ENCODE measurements around the gene CCT4.
"Not testable (repeated sequence)": the region's sequence is repeated elsewhere in the genome, so short reads cannot be mapped to it uniquely, and the experiment has no call there.

Gene CCT4, protein sequence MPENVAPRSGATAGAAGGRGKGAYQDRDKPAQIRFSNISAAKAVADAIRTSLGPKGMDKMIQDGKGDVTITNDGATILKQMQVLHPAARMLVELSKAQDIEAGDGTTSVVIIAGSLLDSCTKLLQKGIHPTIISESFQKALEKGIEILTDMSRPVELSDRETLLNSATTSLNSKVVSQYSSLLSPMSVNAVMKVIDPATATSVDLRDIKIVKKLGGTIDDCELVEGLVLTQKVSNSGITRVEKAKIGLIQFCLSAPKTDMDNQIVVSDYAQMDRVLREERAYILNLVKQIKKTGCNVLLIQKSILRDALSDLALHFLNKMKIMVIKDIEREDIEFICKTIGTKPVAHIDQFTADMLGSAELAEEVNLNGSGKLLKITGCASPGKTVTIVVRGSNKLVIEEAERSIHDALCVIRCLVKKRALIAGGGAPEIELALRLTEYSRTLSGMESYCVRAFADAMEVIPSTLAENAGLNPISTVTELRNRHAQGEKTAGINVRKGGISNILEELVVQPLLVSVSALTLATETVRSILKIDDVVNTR

GRCh38 chr2:61888267-61889055 is at the start of gene CCT4:
TSS of gene CCT4 (minus strand) at chr2:61888656. CDS start at chr2:61888507, 149 bp downstream.
- peak; percentile 88 for DNase-seq (ENCODE audit: low read depth in 2 of 2)

DNA sequence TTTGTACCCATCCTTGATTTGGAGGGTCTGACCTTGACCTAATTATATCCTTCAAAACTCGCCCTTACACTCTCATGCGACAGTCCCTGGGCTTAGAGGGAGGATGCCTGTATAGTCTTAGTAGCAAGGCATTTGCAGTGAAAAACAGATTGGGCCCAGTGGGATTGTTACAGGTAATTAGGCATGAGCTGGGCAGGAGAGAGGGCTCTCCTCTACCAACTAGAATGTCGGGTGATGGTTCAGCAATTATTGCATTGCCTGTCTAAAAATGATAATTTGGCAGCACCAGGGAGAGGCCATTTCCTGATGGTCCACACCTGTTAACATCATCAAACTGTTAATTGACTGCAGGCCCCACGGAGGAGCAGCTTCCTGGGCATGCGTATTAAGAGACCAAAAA is 49.4 kb upstream of the CCT4 start:
- DNase-seq (ENCODE audit: low read depth in 2 of 2): no peak

DNA sequence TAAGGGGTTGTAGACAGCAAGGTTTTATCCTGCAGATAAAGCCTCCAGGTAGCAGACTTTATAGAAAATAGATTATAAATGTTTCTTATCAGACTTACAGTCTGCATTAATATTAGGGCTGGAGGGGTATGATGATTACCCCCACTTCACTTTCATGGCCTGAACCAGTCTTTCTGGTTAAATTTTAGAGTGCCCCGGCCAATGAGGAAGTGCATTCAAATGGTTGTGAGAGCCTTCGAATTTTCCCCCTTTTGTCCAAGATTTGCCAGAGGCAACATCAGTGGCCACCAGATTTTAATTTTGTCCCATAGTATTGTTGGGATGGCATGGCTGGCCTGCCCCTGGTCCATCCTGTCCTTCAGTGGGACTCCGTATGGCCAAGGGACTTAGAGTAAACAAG is 48.6 kb upstream of the CCT4 start:
- no peak for DNase-seq (ENCODE audit: low read depth in 2 of 2)

GRCh38 chr2:61928826-61929461 is 40.5 kb upstream of the CCT4 start:
- no peak for DNase-seq (ENCODE audit: low read depth in 2 of 2)

- DNase-seq (ENCODE audit: low read depth in 2 of 2): no peak
Observed at GRCh38 chr2:61926531-61927477, 38.3 kb upstream of the CCT4 start.

DNA sequence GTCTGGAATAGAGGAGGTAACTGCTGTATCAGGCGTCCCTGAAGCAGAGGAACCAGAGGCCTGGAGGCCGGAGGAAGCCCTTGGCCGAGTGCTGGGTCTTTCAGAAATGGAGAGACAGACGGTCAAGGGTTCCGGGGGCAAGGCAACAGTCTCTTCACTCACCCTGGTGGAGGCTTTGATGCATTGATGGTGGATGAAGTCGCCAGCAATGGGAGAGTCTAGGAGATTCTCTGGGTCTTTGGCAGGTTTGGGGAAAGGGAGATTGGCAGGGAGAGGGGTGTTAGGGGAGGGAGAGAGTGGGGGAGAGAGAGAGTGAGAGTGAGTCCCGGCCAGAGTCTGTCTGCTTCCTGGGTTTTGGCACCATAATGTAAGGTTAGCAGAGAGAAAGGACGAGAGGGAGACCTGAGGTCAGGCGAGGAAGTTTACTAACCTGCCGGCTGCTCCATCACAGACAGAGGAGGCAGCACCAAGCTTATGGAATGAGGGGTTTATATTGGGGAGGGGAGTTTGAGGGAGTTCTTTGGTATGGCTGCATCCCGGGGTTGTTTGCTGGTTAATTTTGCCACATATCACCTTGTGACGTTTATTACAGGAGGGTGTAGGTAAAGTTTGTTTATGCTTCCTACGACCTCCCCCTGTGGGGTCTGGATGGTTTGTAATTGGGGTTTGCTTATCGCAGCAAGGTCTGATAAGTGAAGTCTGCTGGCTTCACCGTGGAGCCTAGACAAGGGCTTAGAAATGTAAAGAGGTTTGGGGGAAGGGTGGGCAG is 36.6 kb upstream of the CCT4 start:
- no peak for DNase-seq (ENCODE audit: low read depth in 2 of 2)

- no peak for DNase-seq (ENCODE audit: low read depth in 2 of 2)
Observed at GRCh38 chr2:61922714-61923113, 34.3 kb upstream of the CCT4 start.

DNA sequence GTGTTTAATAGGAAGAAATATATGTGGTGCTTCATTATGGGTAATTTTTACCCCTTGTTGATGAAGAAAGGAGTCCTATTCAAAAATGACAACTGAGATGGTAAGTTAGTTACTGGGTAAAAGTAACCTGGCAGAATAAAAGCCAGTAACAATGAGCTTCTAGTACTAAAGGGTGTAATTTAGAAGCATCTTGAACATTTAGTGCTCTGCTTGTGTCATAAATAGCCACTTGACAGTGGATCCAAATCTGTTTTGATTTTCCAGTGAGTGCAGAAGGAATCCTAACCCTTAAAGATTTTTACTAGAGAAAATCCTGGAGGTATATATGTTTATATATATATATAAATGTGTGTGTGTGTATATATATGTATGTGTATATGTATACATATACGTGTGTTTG is 32.1 kb upstream of the CCT4 start:
- DNase-seq (ENCODE audit: low read depth in 2 of 2): no peak

DNA sequence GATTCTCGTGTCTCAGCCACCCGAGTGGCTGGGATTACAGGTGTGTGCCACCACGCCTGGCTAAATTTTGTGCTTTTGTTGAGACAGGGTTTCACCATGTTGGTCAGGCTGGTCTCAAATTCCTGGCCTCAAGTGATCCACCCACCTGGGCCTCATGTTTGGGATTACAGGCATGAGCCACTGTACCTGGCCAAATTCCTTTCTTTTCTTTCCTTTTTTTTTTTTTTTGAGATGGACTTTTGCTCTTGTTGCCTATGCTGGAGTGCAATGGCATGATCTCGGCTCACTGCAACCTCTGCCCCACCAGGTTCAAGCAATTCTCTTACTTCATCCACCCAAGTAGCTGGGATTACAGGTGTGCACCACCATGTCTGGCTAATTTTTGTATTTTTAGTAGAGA is 26.3 kb upstream of the CCT4 start:
- DNase-seq (ENCODE audit: low read depth in 2 of 2): not testable (repeated sequence)

GRCh38 chr2:61911510-61911909 is 23.1 kb upstream of the CCT4 start:
- DNase-seq (ENCODE audit: low read depth in 2 of 2): no peak

DNA sequence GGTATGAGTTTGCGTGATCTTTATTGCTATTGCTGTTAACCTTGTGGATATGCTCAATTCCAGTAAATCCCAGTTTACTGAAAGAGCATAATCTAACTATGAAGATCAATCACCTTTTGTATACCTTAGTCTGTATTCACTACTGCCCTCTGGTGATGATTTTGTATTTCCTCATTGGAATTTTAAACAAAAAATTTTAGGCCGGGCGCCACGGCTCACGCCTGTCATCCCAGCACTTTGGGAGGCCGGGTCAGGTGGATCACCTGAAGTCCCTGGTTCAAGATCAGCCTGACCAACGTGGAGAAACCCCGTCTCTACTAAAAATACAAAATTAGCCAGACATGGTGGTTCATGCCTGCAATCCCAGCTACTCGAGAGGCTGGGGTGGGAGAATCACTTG is 22.1 kb upstream of the CCT4 start:
- DNase-seq (ENCODE audit: low read depth in 2 of 2): no peak

GRCh38 chr2:61909116-61909515 is 20.7 kb upstream of the CCT4 start:
- no peak for DNase-seq (ENCODE audit: low read depth in 2 of 2)

DNA sequence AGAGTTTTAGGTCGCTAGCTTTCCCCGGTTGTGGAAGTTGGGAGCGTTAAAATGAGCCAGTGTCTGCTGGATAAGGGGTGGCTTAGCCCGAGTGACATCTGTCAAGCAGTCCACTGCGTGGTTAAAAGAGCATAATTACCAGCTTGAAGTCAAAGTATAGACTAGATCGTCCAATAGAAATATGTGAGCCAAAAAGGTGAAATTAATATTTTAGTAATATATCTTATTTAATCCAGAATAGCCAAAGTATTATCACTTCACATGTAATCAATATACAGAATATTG is 17.7 kb upstream of the CCT4 start:
- no peak for DNase-seq (ENCODE audit: low read depth in 2 of 2)

- peak; percentile 68 to 75 for DNase-seq (ENCODE audit: low read depth in 2 of 2)
Observed at GRCh38 chr2:61905372-61906185, 17.1 kb upstream of the CCT4 start, which contains the start of gene COMMD1. TSS of gene COMMD1 (plus strand) at chr2:61905674. CDS start at chr2:61905679, 5 bp downstream.

GRCh38 chr2:61900281-61900680 is 11.8 kb upstream of the CCT4 start:
- no peak for DNase-seq (ENCODE audit: low read depth in 2 of 2)

GRCh38 chr2:61898810-61899209 is 10.4 kb upstream of the CCT4 start:
- no peak for DNase-seq (ENCODE audit: low read depth in 2 of 2)

GRCh38 chr2:61887717-61888266 is 664 bp downstream of the CCT4 start:
- no peak for DNase-seq (ENCODE audit: low read depth in 2 of 2)

DNA sequence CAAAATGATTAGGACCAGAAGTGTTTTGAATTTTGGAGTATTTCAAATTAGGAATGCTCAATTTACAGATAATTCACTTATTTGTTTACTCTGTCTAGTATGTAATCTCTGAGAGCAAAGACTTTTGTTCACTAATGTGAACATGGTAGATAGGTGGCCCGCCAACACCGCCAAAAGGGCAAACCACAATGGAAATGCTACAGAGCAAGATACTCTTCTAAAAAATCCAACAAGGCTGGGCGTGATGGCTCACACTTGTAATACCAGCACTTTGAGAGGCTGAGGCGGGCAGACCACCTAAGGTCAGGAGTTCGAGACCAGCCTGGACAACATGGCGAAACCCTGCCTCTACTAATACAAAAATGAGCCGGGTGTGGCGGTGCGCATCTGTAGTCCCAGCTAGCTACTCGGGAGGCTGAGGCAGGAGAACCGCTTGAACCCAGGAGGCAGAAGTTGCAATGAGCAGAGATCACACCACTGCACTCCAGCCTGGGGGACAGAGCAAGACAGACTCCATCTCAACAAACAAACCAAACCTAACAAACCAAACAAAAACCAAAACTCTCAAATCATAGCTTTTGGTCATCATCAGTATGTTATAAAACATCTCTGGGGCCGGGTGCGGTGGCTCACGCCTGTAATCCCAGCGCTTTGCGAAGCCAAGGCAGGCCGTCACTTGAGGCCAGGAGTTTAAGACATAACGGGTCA is 2.4 kb downstream of the CCT4 start:
- DNase-seq (ENCODE audit: low read depth in 2 of 2): no peak

- DNase-seq (ENCODE audit: low read depth in 2 of 2): no peak
Observed at GRCh38 chr2:61882850-61883249, 5.6 kb downstream of the CCT4 start.
